GM18502 (cell line): Measurements from ENCODE around the gene EXOC5.
A peak's percentile ranks its signal among the peaks of the same experiment; 100 is the strongest.

ENCODE experiments used
- ATAC-seq: cut with Tn5 transposase; IDR thresholded peaks from one replicate; pipeline ENCODE4 v1.9.1; 2021; ENCODE audit warnings: mild to moderate bottlenecking; ENCODE audit not compliant: unreplicated experiment, poor library complexity

EXOC5 gene, protein sequence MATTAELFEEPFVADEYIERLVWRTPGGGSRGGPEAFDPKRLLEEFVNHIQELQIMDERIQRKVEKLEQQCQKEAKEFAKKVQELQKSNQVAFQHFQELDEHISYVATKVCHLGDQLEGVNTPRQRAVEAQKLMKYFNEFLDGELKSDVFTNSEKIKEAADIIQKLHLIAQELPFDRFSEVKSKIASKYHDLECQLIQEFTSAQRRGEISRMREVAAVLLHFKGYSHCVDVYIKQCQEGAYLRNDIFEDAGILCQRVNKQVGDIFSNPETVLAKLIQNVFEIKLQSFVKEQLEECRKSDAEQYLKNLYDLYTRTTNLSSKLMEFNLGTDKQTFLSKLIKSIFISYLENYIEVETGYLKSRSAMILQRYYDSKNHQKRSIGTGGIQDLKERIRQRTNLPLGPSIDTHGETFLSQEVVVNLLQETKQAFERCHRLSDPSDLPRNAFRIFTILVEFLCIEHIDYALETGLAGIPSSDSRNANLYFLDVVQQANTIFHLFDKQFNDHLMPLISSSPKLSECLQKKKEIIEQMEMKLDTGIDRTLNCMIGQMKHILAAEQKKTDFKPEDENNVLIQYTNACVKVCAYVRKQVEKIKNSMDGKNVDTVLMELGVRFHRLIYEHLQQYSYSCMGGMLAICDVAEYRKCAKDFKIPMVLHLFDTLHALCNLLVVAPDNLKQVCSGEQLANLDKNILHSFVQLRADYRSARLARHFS

DNA sequence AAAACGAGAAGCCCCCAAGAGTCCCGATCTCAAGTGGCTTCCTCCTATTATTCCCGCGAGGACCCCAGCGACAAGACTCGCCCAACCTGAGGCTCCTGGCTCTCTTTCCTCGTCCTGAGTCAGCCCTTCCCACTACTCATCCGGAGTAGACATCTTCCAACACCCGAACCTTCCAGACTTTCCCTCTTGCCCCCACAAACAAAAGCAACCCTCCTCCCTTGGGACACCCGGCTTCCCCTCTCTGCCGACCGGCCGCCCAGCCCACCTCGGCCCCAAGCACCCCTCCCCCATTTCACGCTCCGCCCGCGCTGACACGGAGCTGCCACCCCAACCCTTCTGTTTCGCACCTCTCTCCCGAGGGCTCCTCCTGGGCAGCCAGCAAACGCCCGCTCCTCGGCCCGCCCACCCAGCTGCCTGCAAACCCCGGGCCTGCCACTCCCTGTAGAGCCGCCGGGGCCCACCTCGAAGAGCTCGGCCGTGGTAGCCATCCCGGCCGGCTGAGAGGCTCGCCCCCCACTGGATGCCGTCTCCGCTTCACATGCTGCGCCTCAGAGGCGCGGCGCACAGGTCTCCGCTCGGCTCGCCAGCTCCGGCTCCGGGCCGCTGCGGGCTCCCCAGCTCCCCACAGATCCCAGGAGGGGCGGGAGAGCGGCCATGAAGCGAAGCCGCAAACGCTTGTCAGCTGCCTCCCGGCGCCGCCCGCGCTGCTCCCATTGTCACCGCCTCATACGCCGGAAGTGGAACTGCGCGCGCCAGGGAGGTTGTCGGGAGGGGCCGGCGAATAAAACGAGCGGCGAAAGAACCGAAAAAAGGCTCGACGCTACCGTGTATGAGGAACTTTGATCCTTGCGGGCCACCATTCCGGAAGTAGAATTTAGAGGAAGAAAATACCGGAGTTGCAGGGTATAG lies at the start of gene EXOC5, which contains the start of gene AP5M1:
Gene EXOC5, minus strand, starts transcription at position 745 of the 909 bp plus-strand sequence. Its CDS starts 257 bp downstream, at position 488.
Gene AP5M1, plus strand, starts transcription at position 811 of the 909 bp plus-strand sequence. CDS start 344 bp downstream, outside the sequence.
- ATAC-seq, result peak; percentile 87

DNA sequence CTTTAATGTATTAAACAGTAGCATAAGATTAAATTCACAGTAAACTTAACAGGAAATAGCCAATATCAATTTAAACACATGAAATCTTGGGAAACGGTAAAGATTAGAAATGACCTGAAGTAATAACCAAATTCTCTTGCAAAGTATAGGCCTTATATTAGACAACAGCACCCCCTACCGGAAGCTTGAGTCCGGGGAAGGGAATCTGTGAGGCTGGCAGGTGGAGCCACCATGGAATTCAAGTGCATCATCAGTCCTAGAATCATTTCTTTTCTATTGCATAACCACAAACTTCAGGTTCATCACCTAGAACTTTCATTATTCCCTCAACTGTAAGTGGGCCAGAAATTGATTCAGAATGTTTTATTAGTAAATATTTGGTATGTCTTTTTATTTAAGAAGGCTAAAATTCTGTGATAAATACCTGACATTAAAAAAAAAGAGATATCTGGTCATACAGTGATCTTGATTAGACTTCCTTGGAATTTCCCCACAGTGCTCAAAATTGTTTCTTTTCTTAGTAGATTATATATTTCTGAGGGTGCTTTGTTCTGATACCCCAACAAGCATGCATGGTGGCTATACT lies 48.6 kb upstream of the EXOC5 start:
- ATAC-seq, result peak; percentile 65

DNA sequence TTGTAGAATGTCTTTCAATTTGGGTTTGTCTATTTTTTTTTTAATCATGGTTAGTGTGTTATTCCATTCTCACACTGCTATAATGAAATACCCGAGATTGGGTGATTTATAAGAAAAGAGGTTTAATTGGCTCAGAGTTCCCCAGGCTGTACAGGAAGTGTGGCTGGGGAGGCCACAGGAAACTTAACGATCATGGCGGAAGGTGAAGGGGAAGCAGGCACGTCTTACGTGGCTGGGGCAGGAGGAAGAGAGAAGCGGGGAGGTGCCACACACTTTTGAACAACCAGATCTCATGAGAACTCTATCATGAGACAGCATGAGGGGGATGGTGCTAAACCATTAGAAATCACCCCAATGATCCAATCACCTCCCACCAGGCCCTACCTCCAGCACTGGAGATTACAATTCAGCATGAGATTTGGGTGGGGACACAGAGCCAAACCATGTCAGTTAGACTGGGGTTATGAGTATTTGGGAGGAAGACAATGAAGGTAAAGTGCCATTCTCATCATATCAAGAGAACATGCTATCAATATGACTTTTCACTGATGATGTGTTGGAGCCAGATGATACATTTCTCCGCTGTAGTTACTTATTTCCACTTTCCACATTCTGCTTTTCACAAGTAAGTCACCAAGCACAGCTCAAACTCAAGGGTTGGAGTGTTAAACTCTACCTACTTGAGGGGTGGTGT lies 45.8 kb upstream of the EXOC5 start:
- no peak for ATAC-seq

DNA sequence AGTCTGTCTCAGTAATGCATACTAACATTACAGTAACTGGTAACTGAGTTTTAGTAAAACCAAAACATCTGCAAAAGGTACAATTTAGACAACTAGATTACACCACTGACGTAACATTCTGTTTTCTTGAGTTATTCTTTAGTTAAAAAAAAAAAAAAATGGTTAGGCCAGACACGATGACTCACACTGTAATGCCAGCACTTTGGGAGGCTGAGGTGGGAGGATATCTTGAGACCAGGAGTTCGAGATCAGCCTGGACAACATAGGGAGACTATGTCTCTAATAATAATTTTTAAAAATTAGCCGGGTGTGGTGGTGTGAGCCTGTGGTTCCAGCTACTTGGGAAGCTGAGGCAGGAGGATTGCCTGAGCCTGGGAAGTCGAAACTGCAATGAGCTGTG lies 34.2 kb upstream of the EXOC5 start:
- ATAC-seq, result no peak

DNA sequence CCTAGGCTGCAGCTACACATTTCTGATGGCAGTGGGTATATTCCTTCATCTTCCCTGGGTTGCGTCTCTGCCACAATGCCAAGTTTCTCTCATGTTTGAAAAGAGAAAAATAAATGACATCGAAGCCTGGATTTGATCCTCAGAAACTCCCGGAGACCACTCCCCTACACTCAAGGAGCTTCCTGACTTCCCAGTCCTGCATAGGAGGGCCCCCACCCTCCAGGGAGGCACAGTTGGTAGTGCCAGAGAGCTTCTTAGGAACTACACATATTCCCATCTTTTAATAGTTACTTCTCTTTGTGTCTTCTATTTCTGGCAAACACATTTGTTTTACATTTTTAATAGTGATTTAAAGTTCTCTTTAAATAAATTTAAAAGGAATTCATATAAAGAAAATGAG lies 30.8 kb upstream of the EXOC5 start:
- no peak for ATAC-seq

DNA sequence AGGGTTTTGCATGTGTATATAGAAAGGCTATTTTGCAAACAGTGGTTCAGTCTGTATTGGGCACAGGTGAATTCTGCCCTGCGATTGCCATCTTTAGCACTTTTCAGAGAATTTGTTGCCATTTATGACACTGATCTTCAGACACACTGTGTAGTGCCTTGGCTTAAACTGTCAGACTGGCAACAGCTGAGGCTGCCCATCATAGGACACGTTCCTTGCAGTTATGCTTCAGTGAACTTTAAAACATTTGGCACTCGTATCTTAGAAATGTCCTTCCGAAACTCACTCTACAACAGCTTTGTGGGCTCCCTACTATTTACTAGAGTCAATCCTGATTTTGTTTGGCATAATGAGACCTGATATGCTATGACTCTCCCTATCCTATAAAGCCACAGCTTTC lies 29.1 kb upstream of the EXOC5 start:
- no peak for ATAC-seq

DNA sequence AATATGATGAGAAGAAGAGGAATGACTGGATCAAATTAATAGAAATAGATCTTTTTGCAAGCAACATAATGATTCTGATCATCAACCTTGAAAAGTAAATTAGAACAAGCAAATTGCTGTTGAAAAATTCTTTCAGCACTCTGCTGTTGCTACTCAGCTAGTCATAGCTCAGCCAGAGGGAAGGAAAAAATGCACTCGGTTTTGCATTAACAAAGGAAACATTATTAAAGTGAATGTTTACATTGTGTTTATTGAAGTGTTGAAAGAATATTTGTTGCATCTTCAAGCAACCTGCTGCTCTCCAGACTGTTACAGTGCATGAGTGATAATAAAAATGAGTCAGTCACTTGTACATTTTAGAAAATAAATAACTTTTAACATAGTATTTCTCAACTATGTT lies 26.5 kb upstream of the EXOC5 start:
- ATAC-seq, result no peak

DNA sequence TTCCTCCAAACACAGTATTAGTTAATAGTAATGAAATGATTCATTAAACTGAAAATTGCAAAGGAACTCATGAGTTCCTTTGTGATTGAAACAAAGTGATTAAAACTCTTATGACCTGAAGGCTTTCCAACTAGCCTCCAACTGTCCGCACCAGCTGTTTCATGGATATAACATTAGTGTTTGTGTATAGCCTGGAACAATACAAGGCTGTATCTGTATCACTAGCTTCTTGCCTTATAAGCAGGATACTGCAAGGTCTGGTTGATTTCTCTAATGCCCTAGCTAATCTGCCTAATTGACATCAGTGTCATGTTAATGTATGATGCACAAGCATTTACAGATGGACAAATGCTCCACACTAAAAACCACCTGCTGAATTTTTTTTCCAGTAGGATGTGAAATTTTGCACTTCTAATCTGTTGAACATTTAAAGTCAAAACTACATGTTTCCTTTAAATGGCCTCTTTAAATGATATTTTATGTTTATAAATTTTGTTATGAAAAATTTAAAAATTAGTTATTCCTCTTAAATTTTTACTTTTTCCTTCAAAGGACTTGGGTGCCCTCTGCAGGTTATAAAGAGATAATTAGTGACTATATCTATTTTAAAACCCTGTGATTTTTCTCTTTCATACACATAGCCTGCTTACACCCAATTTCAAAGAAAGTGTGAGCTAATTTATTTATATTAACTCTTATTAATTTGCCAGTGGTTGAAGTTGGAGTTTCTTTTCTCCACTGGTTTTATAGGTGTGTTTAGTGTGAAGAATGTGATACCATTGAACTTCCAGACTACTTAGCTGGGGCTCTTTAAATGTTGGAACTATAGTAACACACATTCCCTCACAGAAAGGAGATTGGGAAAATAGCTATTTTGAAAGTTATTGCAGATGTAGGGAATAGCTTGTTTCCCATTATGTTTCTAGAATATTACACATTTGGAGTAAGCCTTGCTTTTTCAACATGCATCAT lies 25.4 kb upstream of the EXOC5 start:
- ATAC-seq, result no peak

DNA sequence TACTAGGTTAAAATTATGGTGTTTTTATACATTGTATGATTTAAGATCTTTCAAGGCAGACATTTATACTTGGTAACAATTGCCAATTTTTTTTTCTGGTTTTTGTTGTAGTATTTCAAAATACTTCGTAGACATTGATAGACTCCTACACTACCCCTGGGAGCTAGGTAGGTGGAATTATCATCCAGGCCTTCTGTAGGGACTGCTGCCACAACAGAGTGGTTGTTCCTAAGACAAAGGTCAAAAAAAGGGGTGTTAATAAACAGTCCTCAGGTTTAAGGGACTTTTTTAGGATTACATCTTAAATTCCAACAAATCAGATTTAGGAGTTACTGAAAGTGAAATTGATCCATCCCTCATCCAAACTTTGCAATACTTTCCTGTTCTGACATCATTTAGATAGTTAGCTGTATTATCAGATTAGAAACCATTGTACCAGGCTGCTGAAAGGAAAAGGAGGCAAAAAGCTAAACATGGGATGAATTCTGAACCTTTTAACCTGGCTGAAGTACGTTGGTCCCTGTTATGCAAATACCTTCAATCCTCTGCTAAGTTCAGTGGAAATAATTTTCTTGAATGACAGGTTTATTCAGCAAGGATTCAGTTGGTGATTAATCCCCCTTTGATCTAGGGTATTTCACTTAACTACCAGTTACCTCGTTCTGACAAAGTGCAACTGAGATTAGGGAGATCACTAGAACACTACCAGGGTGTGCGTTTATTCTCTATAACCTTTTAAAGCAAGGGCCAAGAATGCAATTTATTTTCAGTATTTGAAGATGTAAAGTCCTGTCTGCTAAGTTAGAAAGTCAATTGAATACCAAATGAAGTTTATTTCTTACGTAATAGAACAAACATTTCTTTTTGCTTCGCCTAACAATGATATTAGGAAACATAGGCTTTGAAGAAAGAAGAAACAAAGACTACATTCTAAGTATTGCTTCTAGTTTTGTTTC lies 23.3 kb upstream of the EXOC5 start:
- no peak for ATAC-seq

DNA sequence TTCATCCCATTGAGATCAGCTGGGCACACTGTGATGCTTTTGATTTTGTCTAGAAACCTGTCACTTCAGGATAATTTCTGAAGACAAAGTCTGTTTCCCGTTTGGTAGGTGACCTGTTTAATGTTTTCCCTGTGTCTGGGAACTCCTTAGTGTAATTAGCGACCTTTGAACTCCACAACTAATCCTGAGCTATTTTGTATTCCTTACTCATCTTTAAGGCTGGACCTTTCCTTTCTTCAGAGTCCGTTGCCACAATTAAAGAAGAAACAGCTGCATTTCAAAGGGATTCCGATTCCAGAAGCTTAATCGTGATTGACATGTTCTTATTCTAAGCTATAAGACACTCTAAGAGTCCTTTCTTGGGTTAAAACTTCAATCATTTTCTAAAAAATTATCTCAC lies 22.0 kb upstream of the EXOC5 start:
- ATAC-seq, result no peak

DNA sequence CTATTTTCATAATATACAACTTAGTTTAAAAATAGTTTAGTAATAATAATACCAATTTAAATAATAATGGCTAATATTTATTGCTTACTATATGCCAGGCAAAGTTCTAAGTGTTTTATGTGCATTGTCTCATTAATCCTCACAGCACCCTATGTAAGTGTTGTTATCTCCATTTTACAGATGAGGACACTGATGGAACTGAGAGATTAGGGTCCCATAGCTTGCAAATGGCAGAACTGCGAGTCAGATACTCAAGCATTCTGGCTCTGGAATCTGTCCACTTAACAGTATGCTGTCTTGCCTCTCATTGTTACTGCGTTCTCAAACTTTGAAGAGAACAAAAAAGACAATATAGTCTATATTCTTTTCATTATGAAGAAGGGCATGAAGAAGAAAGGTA lies 19.0 kb upstream of the EXOC5 start:
- ATAC-seq, result no peak

DNA sequence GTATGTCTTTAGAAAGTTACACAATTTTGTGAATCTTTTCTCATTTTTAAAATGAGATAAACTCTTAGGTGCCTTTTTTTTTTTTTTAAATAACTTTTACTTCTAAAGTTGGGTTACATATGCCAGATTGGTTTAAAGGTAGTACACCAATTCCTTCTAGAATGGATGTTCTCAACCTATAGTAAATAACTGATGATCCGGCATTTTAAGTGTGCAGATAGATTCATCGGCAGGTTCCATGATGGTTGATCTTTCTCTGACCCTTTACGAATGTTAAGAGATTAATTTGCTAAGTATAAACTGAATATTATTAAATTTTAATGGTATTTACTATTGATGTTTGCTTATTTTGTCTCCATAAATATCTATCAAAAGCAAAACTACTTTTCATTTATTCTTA lies 8.4 kb upstream of the EXOC5 start:
- ATAC-seq, result no peak

DNA sequence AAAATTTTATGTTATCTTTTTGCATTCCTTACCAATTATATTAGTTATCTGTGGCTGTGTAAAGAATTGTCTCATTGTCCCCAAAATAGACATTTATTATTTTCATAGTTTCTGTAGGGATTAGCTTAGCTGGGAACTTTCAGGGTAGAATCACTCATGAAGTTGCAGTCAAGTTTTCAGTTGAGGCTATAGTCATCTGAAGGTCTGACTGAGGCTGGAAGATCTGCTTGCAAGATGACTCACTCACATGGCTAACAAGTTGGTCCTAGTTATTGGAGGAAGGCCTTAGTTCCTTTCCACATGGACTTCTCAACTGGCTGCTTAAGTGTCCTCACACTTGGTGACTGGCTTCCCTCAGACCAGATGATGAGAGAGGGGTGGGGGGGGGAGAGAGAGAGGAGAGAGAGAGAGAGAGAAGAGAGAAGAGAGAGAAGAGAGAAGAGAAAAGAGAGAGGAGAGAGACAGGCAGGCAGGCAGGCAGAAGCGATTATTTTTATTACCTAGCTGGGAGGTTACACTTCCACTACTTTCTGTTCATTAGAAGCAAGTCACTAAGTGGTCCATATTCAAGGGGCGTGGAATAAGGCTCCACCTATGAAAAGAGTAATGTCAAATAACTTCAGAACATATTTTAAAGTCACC lies 6.4 kb upstream of the EXOC5 start:
- ATAC-seq, result no peak

DNA sequence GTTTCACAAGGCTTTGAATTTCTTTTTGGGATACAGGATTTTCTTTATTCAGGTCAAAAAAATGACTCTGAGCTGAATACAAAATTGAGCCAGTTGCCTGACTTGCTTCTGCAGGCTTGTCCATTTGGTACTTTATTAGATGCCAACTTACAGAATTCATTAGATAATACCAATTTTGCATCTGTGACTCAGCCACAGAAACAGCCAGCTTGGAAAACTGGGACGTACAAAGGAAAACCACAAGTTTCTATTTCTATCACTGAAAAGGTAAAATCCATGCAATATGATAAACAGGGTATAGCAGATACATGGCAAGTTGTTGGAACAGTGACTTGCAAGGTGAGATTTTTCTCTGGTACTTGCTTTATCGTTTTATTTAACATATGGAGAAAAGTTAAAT lies 5.8 kb upstream of the EXOC5 start:
- ATAC-seq, result no peak

DNA sequence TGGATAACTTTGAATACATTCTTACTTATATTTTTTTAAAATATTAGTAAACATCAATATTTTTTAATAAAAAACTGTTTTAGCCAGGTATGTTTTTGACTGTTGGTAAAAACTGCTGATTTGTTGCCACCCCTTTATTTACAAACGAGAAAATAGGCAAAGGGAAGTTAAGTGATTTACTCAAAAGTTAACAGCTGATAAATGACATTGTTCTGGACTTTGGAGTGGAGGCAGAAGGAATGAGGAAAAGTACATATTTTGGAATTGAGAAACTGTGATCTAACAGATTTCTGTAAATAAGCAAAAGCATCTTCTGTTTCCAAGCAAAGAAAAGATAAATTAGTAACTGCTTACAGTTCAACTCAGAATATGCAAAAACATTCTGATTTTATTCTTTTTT lies 4.5 kb upstream of the EXOC5 start:
- ATAC-seq, result no peak

DNA sequence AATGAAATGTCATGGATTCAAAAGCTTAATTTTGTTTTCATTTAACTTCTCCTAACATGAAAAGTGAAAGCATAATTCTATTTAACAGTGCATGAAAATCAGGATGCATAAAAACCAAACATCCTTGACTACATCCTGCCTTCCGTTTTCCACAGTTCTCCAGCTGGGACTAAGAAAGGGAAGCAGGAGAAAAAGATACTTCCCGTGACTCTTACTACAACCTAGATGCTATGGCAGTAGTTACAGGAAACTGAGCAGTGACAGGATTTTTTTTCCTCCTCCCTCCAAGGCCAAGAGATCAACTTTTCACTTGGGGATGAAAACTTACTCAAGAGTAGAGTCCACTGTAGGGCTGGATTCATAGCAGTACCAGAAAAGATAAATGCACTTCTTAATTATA lies 2.6 kb downstream of the EXOC5 start:
- ATAC-seq, result no peak

DNA sequence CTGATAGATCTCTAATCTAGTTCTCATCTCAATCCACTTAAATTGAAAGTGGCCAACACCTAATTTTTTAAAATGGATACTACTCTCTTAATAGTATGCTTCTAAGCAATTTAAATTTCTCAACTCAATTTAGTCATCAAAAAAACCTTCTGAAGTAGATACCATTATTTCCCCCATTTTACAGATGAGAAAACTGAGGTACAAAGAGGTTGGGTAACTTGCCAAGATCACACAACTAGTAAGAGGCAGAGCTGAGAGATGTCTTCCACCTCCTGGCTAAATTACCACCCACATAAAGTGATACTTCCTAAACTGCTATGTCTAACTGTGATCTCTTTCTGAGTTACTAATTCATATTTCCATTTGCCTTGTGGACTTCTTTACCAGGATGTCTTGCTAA lies 6.6 kb downstream of the EXOC5 start:
- ATAC-seq, result no peak
